ENCODE measurements around the gene GLT8D2. TPM values are rescaled to one million over a fixed set of nuclear protein-coding genes. Genes with fewer than 3 reads are reported as not detected.
A peak's percentile ranks its signal among the peaks of the same experiment; 100 is the strongest.

GLT8D2 gene
- total and polyA plus RNA-seq, 2 of the 13 experiments (the other 11 are each of a cell fraction or from before 2014, with no cell fraction given), result not detected

- TF ChIP-seq MAFG (CRISPR knock-in tag; IDR thresholded peaks at IDR 0.05) (no peak), HNF4A (CRISPR knock-in tag; IDR thresholded peaks at IDR 0.05) (no peak; the same call in 1 of the 2 replicates), GTF3A (CRISPR knock-in tag; conservative IDR thresholded peaks at IDR 0.05) (no peak), MIER2 (CRISPR knock-in tag; IDR thresholded peaks at IDR 0.05) (0 out of 2 replicates have a peak, but pooled peaks have one; percentile 21), SOX6 (IDR thresholded peaks at IDR 0.05) (no peak), SOX6 (CRISPR knock-in tag; IDR thresholded peaks at IDR 0.05) (peak; percentile 72), ZHX1 (CRISPR knock-in tag; IDR thresholded peaks at IDR 0.05; ENCODE audit: low read depth) (no peak), HNRNPL (IDR thresholded peaks at IDR 0.05; ENCODE audit: low read depth, low read length) (peak; percentile 86), ZFP36L2 (CRISPR knock-in tag; IDR thresholded peaks at IDR 0.05) (no peak), CCDC6 (CRISPR knock-in tag; IDR thresholded peaks at IDR 0.05) (no peak), LCORL (IDR thresholded peaks at IDR 0.05) (peak; percentile 52; the same call in 1 of the 2 replicates), LCORL (CRISPR knock-in tag; IDR thresholded peaks at IDR 0.05) (peak; percentile 59), SCMH1 (CRISPR knock-in tag; IDR thresholded peaks at IDR 0.05; ENCODE audit: borderline replicate concordance) (no peak), HNF1A (IDR thresholded peaks at IDR 0.05; ENCODE audit: low read depth) (no peak), HNF1A (CRISPR knock-in tag; IDR thresholded peaks at IDR 0.05; ENCODE audit: borderline replicate concordance) (no peak; the same call in 1 of the 2 replicates), CHCHD3 (CRISPR knock-in tag; IDR thresholded peaks at IDR 0.05) (no peak), RARG (CRISPR knock-in tag; IDR thresholded peaks at IDR 0.05; ENCODE audit: low read depth) (0 out of 2 replicates have a peak, but pooled peaks have one; percentile 23), ZBTB7A (CRISPR knock-in tag; IDR thresholded peaks at IDR 0.05) (peak; percentile 91)
- TF ChIP-seq, protein P1, sequence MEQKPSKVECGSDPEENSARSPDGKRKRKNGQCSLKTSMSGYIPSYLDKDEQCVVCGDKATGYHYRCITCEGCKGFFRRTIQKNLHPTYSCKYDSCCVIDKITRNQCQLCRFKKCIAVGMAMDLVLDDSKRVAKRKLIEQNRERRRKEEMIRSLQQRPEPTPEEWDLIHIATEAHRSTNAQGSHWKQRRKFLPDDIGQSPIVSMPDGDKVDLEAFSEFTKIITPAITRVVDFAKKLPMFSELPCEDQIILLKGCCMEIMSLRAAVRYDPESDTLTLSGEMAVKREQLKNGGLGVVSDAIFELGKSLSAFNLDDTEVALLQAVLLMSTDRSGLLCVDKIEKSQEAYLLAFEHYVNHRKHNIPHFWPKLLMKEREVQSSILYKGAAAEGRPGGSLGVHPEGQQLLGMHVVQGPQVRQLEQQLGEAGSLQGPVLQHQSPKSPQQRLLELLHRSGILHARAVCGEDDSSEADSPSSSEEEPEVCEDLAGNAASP (CRISPR knock-in tag; IDR thresholded peaks at IDR 0.05; ENCODE audit: borderline replicate concordance), result peak; percentile 43; the same call in 1 of the 2 replicates
Observed at GRCh38 chr12:103965590-103966504, 84.1 kb downstream of the GLT8D2 start, which contains the start of gene TDG (continued).
